Mesenchymal stem cell (in vitro differentiated cells and primary cell): ENCODE results near the gene EGFLAM.
A peak's percentile ranks its signal among the peaks of the same experiment; 100 is the strongest.

Source experiments
- DNase-seq: peaks from one replicate; pipeline ENCODE4 v3.0.0-alpha.2; 2013
- H2AFZ ChIP-seq: one replicate; pipeline ENCODE4 v1.6.1; 2013; ENCODE audit warnings: low read depth, mild to moderate bottlenecking, control low read depth, inconsistent platforms, low read length, moderate library complexity
- H2AK5ac ChIP-seq: 2 replicates; pipeline ENCODE4 v1.6.1; 2013; ENCODE audit warnings: low read length, moderate library complexity, mild to moderate bottlenecking, inconsistent platforms; ENCODE audit not compliant: severe bottlenecking
- H2BK120ac ChIP-seq: one replicate; pipeline ENCODE4 v1.6.1; 2013; ENCODE audit warnings: low read depth, mild to moderate bottlenecking, inconsistent platforms, low read length, moderate library complexity
- H2BK12ac ChIP-seq, 2 experiments: one replicate each; pipeline ENCODE4 v1.6.1; 2013; ENCODE audit warnings: inconsistent platforms in 2 of 2, low read length in 2 of 2, mild to moderate bottlenecking in 2 of 2, moderate library complexity in 2 of 2, control low read depth in 1 of 2
- H2BK15ac ChIP-seq: one replicate; pipeline ENCODE4 v1.6.1; 2013; ENCODE audit warnings: mild to moderate bottlenecking, low read depth, inconsistent platforms; ENCODE audit not compliant: poor library complexity, severe bottlenecking
- H2BK5ac ChIP-seq: 2 replicates; pipeline ENCODE4 v1.6.1; 2013; ENCODE audit warnings: low read depth, mild to moderate bottlenecking, low read length, control low read depth, inconsistent platforms; ENCODE audit not compliant: poor library complexity, severe bottlenecking
- H3K14ac ChIP-seq, 2 experiments: one replicate each; pipeline ENCODE4 v1.6.1; 2013; ENCODE audit warnings: inconsistent platforms in 2 of 2, low read length in 2 of 2, control low read depth in 1 of 2, mild to moderate bottlenecking in 1 of 2, moderate library complexity in 1 of 2
- H3K18ac ChIP-seq, 2 experiments: one replicate each; pipeline ENCODE4 v1.6.1; 2013; ENCODE audit warnings: inconsistent platforms in 2 of 2, low read length in 2 of 2, control low read depth in 1 of 2, low read depth in 1 of 2, mild to moderate bottlenecking in 1 of 2
- H3K23ac ChIP-seq, 2 experiments: one replicate each; pipeline ENCODE4 v1.6.1; 2013; ENCODE audit warnings: inconsistent platforms in 2 of 2, low read length in 2 of 2, mild to moderate bottlenecking in 2 of 2, moderate library complexity in 2 of 2, control low read depth in 1 of 2
- H3K27ac ChIP-seq: 2 replicates; pipeline ENCODE4 v1.5.1; 2013; ENCODE audit warnings: mild to moderate bottlenecking, moderate library complexity, low read length, control low read depth, inconsistent platforms; ENCODE audit not compliant: poor library complexity, severe bottlenecking
- H3K27me3 ChIP-seq, 2 experiments: 2 replicates each; pipeline versions ENCODE4 v1.6.1 to v1.7.0; 2013; ENCODE audit warnings: low read length in 2 of 2, mild to moderate bottlenecking in 2 of 2, moderate library complexity in 2 of 2, control low read depth in 1 of 2, inconsistent platforms in 1 of 2; ENCODE audit not compliant: control insufficient read depth in 1 of 2, insufficient read depth in 1 of 2
- H3K36me3 ChIP-seq, 2 experiments: 2 replicates each; pipeline versions ENCODE4 v1.6.1 to v1.7.0; 2013; ENCODE audit warnings: low read length in 2 of 2, control low read depth in 1 of 2, inconsistent platforms in 1 of 2, low read depth in 1 of 2, mild to moderate bottlenecking in 1 of 2; ENCODE audit not compliant: insufficient read depth in 2 of 2, control insufficient read depth in 1 of 2
- H3K4ac ChIP-seq, 2 experiments: one replicate each; pipeline ENCODE4 v1.6.1; 2013; ENCODE audit warnings: inconsistent platforms in 2 of 2, low read length in 2 of 2, mild to moderate bottlenecking in 2 of 2, moderate library complexity in 2 of 2, control low read depth in 1 of 2, low read depth in 1 of 2
- H3K4me1 ChIP-seq: 2 replicates; pipeline ENCODE4 v1.6.1; 2013; ENCODE audit warnings: low read depth, low read length, control low read depth; ENCODE audit not compliant: control insufficient read depth, insufficient read depth
- H3K4me2 ChIP-seq: 2 replicates; pipeline ENCODE4 v1.6.1; 2013; ENCODE audit warnings: low read length, mild to moderate bottlenecking, inconsistent platforms; ENCODE audit not compliant: poor library complexity, severe bottlenecking
- H3K4me3 ChIP-seq, 2 experiments: 2 replicates each; pipeline versions ENCODE4 v1.5.1 to v1.7.0; 2013; ENCODE audit warnings: low read length in 2 of 2, mild to moderate bottlenecking in 2 of 2, control low read depth in 1 of 2, low read depth in 1 of 2; ENCODE audit not compliant: insufficient read depth in 1 of 2
- H3K79me1 ChIP-seq: replicated peaks from 2 replicates; pipeline ENCODE4 v1.6.1; 2013; ENCODE audit warnings: mild to moderate bottlenecking, control low read depth, low read length, inconsistent platforms; ENCODE audit not compliant: poor library complexity, severe bottlenecking
- H3K9ac ChIP-seq: 2 replicates; pipeline ENCODE4 v1.7.0; 2013; ENCODE audit warnings: mild to moderate bottlenecking, low read length, moderate library complexity
- H3K9me3 ChIP-seq: 2 replicates; pipeline ENCODE4 v1.7.0; 2013; ENCODE audit warnings: mild to moderate bottlenecking, low read length; ENCODE audit not compliant: control insufficient read depth
- H4K8ac ChIP-seq: one replicate; pipeline ENCODE4 v1.6.1; 2013; ENCODE audit warnings: inconsistent platforms, mild to moderate bottlenecking, low read length, moderate library complexity
- H4K91ac ChIP-seq: one replicate; pipeline ENCODE4 v1.6.1; 2013; ENCODE audit warnings: mild to moderate bottlenecking, low read length, inconsistent platforms
- WGBS: methylation state at CpG from one replicate; pipeline ENCODE4 v1.1.7; 2013; ENCODE audit warnings: mixed read lengths; 5-methylcytosine and 5-hydroxymethylcytosine counted together

EGFLAM gene

DNA sequence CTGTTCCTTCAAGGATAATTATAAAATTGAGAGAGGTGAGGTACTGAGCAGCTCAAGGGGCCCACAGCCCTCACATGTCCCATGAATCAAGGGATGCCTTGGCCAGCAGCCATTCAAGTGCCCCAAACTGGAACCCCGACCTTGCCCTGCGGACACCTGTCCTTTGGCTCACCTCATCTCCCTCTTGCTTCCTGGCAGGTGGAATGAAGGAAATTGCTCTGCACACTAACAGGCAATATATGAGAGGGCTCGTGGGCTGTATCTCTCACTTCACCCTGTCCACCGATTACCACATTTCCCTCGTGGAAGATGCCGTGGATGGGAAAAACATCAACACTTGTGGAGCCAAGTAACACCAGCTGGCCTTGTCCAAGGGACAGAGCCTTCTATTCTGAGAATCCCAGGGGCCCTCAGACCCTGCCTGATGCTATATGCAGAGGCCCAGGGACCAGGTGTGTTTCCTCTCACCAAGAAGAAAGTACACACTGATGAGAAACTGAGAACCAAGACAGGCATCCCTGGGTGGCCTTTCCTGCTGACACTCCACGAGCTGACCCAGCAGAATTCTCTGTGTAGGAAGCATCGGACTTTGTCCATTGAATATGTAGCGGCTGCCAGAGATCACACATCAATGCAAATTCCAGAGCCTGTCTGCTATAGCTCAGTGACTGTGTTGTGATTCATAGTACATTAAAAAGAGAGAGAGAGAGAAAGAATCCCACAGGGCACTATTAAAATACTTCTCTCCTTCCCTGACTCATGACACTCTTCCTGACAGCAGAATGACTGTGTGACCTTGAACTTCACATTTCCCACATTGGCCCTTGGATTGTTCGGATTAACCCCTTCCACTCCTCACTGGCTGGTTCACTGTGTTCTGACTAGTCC, 205.5 kb downstream of the EGFLAM start:
- peak overlapping the region; percentile 29 for H2BK120ac ChIP-seq
- H3K27ac ChIP-seq, result peak overlapping the region; percentile 81
- H3K4ac ChIP-seq, result peak overlapping the region; percentile 27 to 75
- peaks cover 35% of the 10 kb centered on the region for H3K4me1 ChIP-seq
- no peak overlapping the region for H4K8ac ChIP-seq
- no peak overlapping the region for H3K23ac ChIP-seq
- H3K79me1 ChIP-seq, result peaks cover 5% of the 10 kb centered on the region
- H2BK12ac ChIP-seq, result peak overlapping the region; percentile 89 to 95
- H3K4me3 ChIP-seq, result peak overlapping the region in 1 of 2 experiments; percentile 21
- peak overlapping the region; percentile 40 for H3K9ac ChIP-seq
- no peak overlapping the region for H3K4me2 ChIP-seq
- no peak overlapping the region for H2AFZ ChIP-seq
- peak overlapping the region; percentile 25 to 55 for H3K18ac ChIP-seq
- peak overlapping the region in 1 of 2 experiments; percentile 44 for H3K14ac ChIP-seq
- peak overlapping the region; percentile 55 for H2BK15ac ChIP-seq
- H2BK5ac ChIP-seq, result peak overlapping the region; percentile 33
- peak; percentile 95 for DNase-seq
- peaks cover 0 to 3% of the 10 kb centered on the region in 2 experiments for H3K36me3 ChIP-seq
- peak overlapping the region; percentile 24 for H2AK5ac ChIP-seq
- no peaks in the 10 kb centered on the region for H3K27me3 ChIP-seq
- peak overlapping the region; percentile 40 for H4K91ac ChIP-seq
- WGBS, result 32% methylated on average over 10 of the region's 10 CpGs
- H3K9me3 ChIP-seq, result no peaks in the 10 kb centered on the region

DNA sequence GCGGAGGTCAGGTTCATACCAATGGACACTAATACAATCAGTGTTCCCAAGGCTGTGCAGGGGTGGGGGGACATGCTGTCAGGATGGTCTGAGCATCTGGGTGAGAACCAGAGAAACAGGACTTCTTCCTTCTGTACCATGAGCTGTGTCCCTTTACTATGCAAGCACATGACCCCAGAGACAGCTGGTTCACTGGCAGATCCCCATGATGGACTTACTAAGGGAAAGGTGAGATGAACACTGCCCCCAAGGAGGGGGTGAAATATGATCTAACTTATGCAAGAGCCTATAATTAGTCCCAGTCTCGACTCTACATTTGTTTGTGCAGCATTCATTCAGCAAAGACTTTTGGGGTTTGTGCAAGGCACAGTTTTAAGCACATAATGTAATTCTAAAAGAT, 206.7 kb downstream of the EGFLAM start:
- 100% methylated on average over 1 of the region's 2 CpGs for WGBS

DNA sequence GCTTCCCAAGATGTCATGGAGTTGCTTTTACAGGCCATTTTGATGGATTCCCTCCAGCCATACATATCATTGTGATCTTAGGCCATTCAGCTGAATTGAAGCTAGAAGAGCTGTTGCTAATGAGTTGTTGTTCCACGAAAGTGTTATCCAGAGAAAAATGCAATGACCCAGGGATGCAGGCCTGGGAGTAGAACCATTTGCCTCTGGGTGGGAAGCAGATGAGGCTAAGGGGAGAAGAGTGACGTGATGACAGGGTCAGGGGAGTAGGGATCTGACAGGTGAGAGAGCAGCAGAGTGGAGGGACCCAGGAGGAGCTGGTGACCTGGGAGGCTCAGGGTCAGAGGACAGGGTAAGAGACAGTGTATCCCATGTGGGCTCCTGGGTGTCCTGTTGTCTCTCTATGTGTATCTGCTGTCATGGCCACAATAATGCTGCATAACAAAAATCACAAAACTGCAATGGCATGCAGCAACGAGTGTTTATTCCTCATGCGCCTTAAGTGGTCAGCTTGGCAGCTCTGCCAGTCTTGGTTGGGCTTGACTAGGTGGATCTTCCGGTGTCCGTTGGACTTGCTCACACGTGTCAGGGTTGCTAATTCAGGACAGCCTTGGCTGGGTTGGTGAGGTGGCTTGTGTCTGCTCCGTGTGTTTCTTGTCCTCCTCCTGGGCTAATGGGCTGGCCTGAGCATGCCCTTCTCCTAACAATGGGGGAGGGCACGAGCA, 207.5 kb downstream of the EGFLAM start:
- H3K4me1 ChIP-seq, result peaks cover 36% of the 10 kb centered on the region

More for the DNA sequence above, 206.7 kb downstream of the EGFLAM start:
- Histone ChIP-seq H2AFZ (no peak overlapping the region), H3K27ac (no peak overlapping the region), H2BK12ac (peak overlapping the region in 1 of 2 experiments; percentile 92), H3K23ac (no peak overlapping the region), H3K36me3 (peaks cover 0 to 3% of the 10 kb centered on the region in 2 experiments), H3K27me3 (no peaks in the 10 kb centered on the region), H2BK15ac (peak overlapping the region; percentile 41), H2BK120ac (no peak overlapping the region), H3K9me3 (no peaks in the 10 kb centered on the region), H3K4me2 (no peak overlapping the region), H3K18ac (peak overlapping the region; percentile 54 to 57), H2AK5ac (peak overlapping the region; percentile 61), H3K4me3 (peak overlapping the region in 1 of 2 experiments; percentile 1), H2BK5ac (no peak overlapping the region), H3K4me1 (peaks cover 36% of the 10 kb centered on the region), H4K8ac (no peak overlapping the region), H3K4ac (peak overlapping the region; percentile 24 to 56), H4K91ac (peak overlapping the region; percentile 56), H3K79me1 (peaks cover 5% of the 10 kb centered on the region), H3K14ac (no peak overlapping the region), H3K9ac (peak overlapping the region; percentile 20)
- no peak for DNase-seq

More for the DNA sequence above, 207.5 kb downstream of the EGFLAM start:
- no peak overlapping the region for H3K9ac ChIP-seq
- no peak for DNase-seq
- H2BK12ac ChIP-seq, result peak overlapping the region; percentile 47 to 83
- H3K79me1 ChIP-seq, result peaks cover 5% of the 10 kb centered on the region
- H3K27me3 ChIP-seq, result no peaks in the 10 kb centered on the region
- H3K14ac ChIP-seq, result peak overlapping the region in 1 of 2 experiments; percentile 2
- H3K9me3 ChIP-seq, result no peaks in the 10 kb centered on the region
- no peak overlapping the region for H2BK5ac ChIP-seq
- H3K4me2 ChIP-seq, result no peak overlapping the region
- H3K4me3 ChIP-seq, result peak overlapping the region in 1 of 2 experiments; percentile 1
- no peaks in the 10 kb centered on the region for H3K36me3 ChIP-seq
- no peak overlapping the region for H4K8ac ChIP-seq
- no peak overlapping the region for H2AFZ ChIP-seq
- H2BK120ac ChIP-seq, result peak overlapping the region; percentile 75
- peak overlapping the region; percentile 19 to 68 for H3K4ac ChIP-seq
- peak overlapping the region; percentile 62 for H2AK5ac ChIP-seq
- H2BK15ac ChIP-seq, result peak overlapping the region; percentile 39
- H3K27ac ChIP-seq, result no peak overlapping the region
- peak overlapping the region; percentile 67 for H4K91ac ChIP-seq
- no peak overlapping the region for H3K23ac ChIP-seq
- H3K18ac ChIP-seq, result peak overlapping the region; percentile 9 to 96
- WGBS, result 94% methylated on average over 9 of the region's 9 CpGs
